GM19397 (cell line): ENCODE measurements around the gene STYXL1.
"Not testable (repeated sequence)": the region's sequence is repeated elsewhere in the genome, so short reads cannot be mapped to it uniquely, and the experiment has no call there.

ENCODE experiments used
- ATAC-seq: cut with Tn5 transposase; IDR thresholded peaks from one replicate; pipeline ENCODE4 v1.9.1; 2021; ENCODE audit warnings: mild to moderate bottlenecking, moderate library complexity; ENCODE audit not compliant: unreplicated experiment

STYXL1 gene

DNA sequence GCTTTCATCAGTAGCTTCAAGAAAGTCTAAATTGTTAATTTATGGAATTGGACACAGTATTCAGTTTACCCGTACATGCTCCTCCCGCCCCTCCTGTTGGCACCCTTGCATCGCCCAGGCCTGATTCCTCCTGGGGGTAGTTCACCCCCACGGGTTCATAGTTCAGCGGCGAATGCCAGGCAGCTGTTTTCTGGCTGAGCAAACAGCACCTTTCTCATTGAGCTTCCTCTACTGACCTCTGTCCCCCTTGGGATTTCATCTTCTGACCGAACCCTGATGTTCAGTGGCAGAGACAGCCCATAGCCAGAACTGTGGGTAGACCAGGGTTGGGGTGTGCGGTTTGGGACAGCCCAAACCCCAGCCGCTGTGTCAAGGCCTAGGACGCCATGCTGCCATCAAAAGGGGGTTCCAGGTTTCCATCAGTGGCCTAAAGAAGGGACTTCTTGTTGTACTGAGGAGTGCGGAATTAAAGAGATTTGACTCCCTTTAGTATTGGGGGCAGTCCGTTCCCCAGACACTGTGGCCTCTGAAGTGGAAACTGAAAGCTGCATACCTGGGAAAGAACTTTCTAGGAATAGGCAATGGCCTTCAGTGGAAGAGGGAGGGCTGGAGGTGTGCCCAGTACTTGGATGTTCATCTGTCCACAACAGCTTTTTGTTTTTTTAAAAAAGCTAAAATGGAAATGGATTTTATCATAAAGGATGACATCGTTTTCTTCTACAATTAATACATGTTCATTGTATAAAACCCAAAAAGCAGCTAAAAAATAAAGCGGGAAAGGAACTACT is 19.1 kb upstream of the STYXL1 start:
- ATAC-seq: no peak

DNA sequence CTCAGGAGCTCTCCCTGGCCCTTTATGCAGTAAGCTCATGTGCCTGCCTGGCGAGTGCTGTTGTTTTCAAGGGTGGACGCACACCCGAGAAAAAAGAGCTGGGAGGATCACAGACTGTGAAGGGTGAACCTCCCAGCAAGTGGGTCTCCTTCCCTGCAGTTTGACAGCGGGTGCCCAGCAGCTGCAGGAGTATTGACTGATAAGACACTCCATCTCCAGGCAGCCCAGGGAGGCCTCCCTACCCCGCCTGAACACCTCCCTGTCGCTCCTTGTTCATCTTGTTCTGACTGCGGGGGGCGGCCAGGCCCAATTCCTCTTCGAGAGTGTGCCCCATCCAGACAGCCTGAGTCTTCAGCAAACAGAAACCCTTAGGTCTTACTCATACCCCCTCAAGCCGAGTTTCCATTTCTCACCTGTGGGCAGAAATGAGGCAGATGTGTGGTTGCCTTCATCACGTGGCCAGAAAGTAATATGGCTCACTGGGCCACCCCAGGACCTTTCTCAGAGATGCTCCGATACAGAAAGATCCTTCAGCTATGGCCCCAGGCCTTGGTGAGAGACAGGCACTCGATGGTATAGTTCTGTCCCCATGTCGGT is 17.3 kb upstream of the STYXL1 start:
- ATAC-seq: no peak

DNA sequence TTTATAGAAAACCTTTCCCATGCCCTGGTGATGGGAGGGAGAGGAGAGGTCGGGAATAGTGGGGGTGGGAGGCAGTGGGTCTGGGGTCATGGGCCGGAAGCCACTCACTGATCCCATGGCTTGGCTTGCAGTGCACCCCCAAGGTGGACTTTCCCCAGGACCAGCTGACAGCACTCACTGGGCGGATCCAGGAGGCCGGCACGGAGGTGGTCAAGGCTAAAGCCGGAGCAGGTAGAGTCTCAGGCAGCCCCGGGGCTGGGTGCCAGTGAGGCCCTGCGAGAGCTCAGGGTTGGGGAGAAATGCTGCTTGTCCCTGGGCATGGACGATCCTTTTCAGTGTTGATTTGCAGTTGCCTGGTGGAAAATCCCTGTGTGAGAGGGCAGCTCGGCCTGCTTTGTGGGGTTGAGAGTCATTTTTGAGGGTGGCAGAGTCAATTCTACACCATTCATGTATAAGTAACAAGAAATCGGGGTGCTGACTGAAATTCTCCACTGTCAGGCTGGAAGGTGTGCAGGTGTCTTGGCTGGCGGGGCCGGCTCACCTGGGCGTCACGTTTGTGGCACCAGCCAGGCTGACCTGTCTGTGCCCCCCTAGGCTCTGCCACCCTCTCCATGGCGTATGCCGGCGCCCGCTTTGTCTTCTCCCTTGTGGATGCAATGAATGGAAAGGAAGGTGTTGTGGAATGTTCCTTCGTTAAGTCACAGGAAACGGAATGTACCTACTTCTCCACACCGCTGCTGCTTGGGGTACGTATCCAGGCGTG is 16.6 kb upstream of the STYXL1 start:
- ATAC-seq: no peak

DNA sequence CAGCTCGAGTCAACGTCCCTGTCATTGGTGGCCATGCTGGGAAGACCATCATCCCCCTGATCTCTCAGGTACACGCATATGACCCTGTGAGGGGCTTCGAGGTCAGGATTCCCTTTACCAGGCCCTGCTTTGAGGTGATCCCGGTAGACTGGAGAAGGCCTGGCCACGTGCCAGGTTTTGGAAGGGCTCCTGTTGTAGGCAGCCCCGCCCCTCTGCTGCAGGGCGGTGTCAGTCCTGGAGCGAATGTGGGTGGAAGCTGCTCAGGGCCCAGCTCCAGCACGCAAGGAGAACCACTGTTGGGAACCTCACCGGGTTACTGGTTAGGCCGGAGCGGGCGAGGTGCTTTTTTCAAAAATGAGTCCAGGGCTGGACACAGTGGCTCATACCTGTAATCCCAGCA is 15.7 kb upstream of the STYXL1 start:
- ATAC-seq: no peak

DNA sequence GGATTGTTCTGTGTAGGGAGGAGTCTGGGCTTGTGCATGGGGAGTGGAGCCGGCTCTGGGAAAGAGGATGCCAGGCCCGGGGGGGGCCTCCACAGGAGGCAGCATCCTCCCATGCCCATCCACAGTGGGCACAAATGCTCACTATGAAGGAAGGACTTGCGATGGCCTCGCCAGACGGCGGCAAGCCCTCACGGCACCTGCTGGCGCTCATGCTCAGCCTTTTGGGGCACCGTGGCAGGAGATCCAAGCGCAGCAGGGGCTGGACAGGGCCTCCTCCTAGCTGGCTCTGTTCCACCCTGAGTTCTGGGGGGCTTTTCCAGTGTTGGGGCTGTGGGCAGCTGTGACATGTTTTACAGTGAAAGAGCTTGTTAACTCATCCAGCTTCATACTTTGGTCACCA is 15.3 kb upstream of the STYXL1 start:
- no peak for ATAC-seq

DNA sequence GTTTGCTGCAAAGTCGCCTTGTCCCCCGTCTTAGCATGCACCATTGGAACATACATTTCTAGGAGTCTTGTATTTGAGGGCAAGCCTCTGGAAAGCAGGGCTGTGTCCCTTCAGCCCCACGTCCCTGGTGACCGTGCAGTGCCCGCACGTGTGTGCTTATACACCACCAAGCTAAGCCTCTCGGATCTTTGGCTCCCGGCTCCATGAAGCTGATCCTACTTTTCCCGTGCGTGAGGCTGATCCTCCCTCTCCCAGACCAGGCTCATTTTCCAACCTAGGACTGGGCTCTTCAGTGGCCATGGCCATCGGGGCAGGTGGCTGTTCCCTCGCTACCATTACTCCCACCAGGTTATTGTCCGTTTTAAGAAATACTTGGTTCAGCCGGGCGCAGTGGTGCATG is 14.5 kb upstream of the STYXL1 start:
- ATAC-seq: no peak

DNA sequence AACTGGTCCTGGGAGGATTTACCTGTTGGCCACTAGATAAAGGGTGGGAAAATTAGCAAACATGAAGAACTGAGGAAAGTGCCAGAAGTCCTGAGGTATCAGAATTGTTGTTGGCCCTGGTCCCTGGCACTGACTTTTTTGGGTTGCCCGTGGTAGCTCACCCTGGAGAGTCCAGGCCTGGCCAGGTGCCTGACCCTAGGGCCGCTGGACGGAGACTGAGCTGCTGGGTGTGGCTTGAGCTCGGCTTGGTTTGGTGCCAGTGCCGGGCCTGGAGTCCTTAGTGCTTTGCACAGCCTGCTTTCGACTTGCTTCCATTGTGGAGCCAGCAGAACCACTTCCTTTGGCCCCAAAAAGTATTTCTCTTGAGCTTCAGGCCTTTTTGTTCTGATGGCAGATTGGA is 13.0 kb upstream of the STYXL1 start:
- ATAC-seq: no peak

DNA sequence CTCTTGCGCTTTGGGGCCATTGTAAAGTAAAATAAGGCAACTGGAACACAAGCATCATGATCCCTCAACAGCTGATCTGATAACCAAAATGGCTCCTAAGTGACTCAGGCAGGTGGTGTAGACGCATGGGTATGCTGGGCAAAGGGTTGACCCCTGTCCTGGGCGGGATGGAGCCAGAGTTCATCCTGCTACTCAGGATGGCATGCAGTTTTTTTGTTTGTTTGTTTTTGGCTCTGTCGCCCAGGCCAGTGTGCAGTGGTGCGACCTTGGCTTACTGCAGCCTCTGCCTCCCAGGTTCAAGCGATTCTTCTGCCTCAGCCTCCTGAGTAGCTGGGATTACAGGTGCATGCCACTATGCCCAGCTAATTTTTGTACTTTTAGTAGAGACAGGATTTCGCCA is 10.9 kb upstream of the STYXL1 start:
- not testable (repeated sequence) for ATAC-seq

DNA sequence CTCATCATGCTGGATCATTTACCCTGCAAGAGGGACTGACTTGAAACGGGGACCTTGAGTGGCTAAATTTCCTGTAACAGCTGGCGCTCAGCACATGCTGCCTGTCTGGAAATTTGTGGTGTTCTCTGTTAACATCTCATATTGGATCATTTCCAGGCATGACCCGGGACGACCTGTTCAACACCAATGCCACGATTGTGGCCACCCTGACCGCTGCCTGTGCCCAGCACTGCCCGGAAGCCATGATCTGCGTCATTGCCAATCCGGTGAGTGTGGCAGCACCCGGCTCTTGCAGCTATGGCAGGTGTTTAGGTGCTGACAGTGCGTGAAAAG is 10.0 kb upstream of the STYXL1 start:
- no peak for ATAC-seq

DNA sequence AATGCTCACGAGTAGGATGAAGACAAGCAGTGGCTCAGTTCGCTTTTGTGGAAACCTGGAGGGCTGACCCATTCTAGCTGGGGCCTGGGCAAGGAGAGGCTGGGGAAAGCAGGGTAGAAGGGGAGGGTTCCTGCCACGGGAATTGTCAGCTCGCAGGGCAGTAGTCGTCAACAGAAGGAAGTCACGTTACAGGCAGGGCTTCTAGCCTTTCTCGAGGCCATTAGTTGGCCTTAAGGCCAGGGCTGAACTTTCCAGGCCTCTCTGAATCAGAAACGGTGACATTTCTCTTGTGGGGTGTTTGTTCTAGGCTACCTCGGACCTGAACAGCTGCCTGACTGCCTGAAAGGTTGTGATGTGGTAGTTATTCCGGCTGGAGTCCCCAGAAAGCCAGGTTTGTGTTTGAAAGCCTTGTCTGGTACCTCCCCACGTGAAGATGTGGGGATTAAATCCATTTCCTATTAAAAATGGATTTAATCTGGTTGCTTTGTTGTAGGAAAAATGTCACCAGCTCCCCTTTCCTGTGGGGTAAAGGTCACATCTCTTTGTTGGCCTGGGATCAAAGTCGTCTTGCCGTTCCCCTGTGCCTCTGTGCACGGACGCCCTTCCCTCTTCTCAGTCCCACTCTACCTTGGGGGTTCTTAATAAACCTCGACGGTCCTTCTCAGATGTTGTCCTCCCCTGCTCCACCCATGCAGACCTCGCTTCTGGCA is 9.5 kb upstream of the STYXL1 start:
- ATAC-seq: no peak

DNA sequence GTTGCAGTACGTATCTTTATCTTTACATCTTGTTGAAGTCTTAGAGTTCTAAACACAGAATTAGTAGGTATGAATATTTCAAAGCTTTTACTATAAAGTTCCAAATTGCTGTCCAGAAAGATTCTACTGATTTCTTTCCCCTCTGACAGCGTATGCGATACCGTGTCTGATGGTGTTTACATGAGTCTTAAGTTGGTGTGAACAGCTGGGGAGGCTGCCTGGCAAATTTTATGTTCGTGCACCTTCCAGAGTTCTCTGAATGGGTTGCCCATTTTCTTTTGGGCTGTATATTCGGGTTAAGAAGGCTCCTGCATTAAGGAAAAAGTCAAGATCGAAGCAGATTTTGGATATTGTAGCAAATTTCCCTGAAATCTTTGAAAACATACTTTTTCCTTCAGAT is 8.4 kb upstream of the STYXL1 start:
- no peak for ATAC-seq

DNA sequence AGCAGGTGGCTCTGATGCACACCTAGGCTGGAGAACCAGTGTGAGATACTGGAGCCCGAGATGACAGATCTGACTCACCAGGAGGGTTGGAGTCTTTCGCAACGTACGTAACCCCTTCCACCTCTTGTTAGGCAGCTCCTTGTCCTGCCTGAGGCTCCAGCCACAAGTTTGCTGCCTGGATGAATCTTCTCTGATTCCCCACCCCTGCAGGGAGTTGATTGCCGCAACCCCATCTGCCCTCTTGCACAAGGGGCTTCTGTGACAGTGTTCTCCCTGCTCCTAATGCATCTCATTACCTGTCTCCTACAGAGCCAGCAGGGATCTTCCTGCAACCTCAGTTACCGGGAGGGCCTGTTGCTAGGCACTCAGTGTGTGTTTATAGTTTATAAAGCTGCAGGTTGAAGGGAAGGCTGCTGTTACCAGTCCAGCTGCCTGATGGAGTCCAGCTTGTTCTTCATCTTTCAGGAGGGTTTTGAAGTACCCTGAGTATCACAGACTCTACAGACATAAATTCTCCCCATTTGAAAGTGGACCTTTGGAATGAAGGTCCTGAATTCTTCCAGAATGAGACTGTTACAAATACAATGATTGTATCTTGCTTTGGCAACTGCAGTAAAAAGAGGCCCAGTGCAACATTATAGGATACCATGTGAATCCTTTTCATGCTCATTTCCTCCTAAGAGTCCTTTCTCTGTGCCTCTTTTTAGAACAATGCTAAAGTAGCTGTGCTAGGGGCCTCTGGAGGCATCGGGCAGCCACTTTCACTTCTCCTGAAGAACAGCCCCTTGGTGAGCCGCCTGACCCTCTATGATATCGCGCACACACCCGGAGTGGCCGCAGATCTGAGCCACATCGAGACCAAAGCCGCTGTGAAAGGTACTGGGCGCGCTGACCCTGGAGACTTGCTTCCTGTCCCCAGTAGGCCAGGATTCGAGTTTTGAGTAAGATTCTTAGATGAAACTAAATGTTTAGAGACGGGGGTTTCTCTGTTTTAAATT is 6.6 kb upstream of the STYXL1 start:
- no peak for ATAC-seq

DNA sequence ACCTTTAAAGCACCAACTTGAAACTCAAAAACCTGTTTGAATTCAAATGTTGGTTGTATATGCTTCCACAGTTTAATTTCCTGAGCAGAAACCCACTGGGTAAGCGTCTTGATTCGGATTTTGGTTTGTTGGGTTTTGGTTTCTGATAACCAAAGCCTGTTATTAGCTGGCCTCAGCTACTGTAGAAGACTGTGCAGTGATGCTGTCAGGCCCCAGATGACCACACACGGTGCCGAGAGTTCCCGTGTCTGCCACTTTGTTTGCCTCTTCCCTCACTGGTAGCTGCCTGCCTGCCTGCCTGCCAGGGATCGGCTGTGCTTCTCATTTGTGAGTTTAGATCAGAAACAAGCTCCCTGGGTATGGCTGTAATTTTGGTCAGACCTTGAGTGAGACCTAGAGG is 5.7 kb upstream of the STYXL1 start:
- ATAC-seq: no peak

DNA sequence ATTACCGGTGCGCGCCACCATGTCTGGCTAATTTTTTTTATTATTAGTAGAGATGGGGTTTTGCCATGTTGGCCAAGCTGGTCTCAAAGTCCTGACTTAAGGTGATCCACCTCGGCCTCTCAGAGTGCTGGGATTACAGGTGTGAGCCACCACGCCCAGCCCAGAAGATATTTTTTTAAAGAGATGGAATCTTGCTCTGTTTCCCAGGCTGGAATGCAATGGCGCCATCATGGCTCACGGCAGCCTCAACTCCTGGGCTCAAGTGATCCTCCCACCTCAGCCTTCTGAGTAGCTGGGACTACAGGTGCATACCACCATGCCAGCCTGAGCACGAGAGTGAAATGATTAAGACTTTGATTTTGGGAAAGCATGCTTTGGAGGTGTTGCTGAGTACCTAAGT is 4.9 kb upstream of the STYXL1 start:
- ATAC-seq: not testable (repeated sequence)

DNA sequence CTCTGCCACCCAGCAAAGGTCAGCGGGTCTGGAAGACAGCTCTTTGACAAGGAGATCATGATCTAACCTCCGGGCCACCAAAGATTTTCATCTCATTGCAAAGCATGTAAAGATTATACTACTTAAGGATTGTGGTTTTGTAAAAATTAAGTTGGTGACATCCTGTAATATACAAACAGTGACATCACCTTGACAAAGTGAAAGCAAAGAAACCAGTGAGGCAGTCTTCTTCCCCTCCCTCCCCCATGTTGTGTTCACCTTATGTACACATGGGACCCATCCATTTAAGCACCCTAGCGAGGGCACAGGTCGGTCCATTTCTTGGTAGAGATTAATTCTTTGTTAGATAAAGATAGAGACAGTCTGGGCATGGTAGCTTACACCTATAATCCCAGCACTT is 4.0 kb upstream of the STYXL1 start:
- no peak for ATAC-seq

DNA sequence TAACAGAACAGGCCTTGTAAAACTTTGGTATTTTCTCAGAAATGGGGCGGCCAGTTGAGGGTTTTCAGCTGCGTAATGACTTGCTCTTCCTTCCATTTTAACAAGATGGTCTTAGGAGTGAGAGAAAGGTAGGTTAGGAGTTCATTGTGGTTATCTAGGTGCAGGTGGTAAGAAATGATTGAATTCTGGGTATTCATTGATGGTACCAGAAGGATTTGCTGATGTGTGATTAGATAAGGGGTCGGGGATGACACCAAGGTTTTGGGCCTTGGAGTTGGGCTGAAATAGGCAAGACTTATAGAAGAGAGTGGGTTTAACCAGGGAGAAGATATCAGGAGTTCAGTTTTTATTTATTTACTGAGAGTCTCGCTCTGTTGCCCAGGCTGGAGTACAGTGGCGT is 2.7 kb upstream of the STYXL1 start:
- no peak for ATAC-seq

DNA sequence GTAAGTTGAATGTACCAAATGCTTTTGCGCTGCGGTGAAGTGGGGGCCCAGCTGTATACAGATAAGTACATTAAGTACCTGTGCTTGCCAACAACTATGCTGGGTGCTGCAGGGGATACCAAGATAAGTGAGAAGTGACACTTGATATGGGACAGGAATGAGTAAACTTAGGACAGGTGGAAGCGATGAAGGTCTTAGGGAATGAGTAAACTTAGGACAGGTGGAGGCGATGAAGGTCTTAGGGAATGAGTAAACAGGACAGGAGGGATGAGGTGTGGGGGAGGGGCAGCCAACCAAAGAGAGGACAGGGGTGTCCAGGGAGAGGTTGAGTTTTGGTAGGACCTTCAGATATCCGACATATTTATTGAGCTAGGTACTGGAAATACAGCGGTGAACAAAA is 1.5 kb upstream of the STYXL1 start:
- ATAC-seq: no peak

DNA sequence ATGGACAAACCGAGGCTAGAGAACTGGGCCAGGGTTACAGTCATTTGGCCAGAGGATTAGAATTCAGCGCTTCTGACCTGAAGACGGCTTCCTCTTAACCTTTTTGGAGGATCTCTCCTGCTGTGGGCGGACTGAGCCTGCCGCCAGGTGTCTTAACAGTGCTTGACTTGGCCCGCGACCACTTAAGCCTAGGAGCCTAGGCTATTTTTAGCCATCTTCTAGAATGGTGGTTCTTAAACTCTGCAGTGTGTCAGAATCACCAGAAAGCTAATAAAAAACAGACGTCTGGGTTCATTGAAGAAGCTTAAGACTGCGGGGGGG is 828 bp upstream of the STYXL1 start:
- no peak for ATAC-seq

DNA sequence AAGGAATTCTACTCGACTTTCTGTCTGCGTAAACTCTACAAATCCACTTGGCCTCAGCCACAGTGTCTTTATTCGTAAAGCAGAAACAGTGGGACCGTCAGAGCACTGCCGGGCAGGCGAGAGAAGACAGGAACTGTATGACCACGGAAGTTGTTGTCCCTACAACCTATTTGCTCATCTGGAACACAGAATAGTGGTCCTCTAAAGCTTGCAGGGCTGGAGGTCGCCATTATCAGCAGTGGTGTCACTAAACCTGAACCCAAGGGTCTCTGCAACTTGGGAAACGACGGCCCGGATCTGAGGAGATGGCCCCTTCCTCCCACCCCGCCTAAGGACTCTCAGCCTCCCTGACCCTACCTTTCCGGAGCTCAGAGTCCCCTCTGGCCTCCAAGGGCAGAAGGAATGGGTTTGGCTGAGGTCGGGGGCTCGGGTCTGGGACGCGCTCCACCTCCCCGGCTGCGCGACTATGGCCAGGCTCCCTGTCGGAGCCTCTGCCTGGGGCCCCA is 442 bp downstream of the STYXL1 start:
- no peak for ATAC-seq

DNA sequence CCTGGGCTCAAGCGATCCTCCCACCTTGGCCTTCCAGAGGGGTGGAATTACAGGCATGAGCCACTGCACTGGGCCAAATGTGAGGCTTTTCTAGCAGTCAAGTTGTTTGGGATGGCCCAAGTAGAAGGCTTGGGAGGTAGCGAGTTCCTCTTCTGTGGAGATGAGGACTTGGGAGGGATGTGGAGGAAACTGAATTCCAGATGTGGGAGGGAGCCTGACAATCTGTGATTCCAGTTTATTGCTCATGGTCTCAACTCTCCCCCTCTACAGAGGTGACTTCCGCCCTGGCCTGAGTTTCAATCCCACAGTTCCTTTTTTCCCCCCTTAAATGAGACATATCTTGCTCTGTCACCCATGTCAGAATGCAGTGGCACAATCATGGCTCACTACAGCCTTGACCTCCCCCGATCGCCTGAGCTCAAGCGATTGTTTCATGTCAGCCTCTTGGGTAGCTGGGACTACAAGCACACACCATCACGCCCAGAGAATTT is 3.4 kb downstream of the STYXL1 start:
- ATAC-seq: no peak
